ENCODE measurements around the gene MED25. TPM values are rescaled to one million over a fixed set of nuclear protein-coding genes. Genes with fewer than 3 reads are reported as not detected.

MED25 gene
- 10 to 100 TPM; 16.9 to 19.0 TPM for total RNA-seq

DNA sequence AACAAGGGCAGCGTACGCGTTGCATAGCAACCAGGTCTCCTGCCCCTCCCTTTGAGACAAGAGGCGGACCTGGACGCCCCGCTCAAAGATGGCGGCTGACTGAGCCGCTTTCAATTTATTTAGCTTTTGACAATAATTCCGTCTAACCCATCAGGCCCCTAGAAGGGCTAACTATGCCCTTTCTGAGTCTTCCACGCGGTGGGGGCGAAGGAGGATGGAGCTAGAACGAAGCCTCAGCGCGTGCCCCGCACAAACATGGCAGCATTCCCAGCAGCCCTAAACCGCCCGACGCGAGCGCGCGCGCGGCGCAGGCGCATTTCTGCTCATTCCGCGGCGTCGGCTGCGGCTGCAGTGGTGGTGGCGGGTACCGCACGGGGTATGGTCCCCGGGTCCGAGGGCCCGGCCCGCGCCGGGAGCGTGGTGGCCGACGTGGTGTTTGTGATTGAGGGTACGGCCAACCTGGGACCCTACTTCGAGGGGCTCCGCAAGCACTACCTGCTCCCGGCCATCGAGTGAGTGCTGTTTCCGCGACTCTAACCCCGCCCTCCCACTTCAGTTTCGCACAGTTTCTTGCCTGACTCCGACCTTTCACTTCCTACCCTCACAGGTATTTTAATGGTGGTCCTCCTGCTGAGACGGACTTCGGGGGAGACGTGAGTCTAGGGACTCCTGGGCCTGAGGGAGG lies at the start of gene MED25:
MED25 (plus strand) TSS at position 326 of the 685 bp plus-strand sequence; CDS start at position 379, 53 bp downstream.

DNA sequence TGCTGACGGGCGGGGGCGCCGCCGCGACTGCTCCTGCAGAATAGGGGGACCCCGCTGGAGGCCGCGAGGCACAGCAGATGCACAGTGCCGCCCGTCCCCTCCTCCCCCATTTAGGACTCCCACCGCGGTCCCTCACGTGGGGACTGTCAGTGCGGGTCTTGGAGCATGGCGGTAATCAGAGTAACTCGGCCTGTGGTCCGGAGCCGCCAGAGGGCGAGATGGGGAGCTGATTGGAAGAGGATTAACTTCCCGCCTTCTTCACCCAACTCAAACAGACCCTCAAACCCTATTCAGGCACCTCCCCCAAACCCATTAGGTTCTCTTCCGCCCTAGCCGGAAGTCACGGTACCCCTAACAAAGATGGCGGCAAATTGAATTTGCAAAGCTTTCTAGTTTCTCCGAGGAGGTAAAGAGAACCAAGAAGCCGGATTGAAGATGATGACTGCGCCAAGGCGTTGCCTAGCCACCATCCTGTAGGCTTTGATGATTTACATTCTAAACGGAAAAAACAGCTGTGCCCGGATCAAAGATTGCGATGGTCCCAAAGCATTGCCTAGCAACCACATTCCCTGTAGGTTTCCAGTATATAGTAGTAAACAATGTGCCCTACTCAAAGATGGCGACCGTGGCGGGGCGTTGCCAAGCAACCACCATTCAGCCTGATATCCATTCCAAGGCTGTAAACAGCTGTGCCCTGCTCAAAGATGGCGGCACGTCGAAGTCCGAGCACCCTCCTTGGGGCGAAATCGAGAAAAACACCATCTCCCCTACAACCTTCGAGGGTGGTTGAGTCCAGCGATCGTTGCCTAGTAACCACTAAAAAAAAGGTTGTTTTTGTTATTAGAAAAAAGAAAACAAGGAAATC lies 4.9 kb upstream of the MED25 start, which contains the start of gene FUZ:
FUZ (minus strand) TSS at position 296 of the 865 bp plus-strand sequence; CDS start at position 110, 186 bp downstream.

GRCh38 chr19:49850487-49851342 lies 32.6 kb downstream of the MED25 start, which contains the start of gene PTOV1:
Gene PTOV1 (plus strand): TSS chr19:49851159.

GRCh38 chr19:49866933-49867782 lies 49.1 kb downstream of the MED25 start, which contains the start of gene PNKP:
Gene PNKP (minus strand): TSS chr19:49867576. CDS start chr19:49867204, 372 bp downstream.

GRCh38 chr19:49877020-49877878 lies 59.2 kb downstream of the MED25 start, which contains the start of the genes AKT1S1 and TBC1D17:
Gene AKT1S1 (minus strand): TSS chr19:49877355. CDS start chr19:49873295, 4,060 bp downstream.
Gene TBC1D17 (plus strand): TSS chr19:49877702. CDS start chr19:49877724, 22 bp downstream.

Small RNA genes lying within 50 kb of the gene (small RNA-seq; reads per million reads assigned to genes)
- gene MIR4749, result 0 reads per million in 2 donors
- gene MIR6799, result 0 to 0.17 reads per million in 2 donors

Other genes starting within 250 kb of the MED25 start
- 100 to 1,000 TPM in 1 of 2 donors, 10 to 100 TPM in 1; 65.4 to 120 TPM for gene NOSIP, start 237.7 kb upstream of the MED25 start, total RNA-seq
- under 1 TPM; 0.34 to 1.00 TPM for gene PRRG2, start 237.0 kb upstream of the MED25 start, total RNA-seq
- 1 to 10 TPM; 3.4 to 4.7 TPM for gene PRR12, start 227.1 kb upstream of the MED25 start, total RNA-seq
- 10 to 100 TPM; 11.0 to 11.3 TPM for gene RRAS, start 178.1 kb upstream of the MED25 start, total RNA-seq
- 10 to 100 TPM; 18.6 to 19.3 TPM for gene SCAF1, start 176.1 kb upstream of the MED25 start, total RNA-seq
- 10 to 100 TPM; 24.8 to 55.6 TPM for gene IRF3, start 152.4 kb upstream of the MED25 start, total RNA-seq
- 10 to 100 TPM in 1 of 2 donors, 1 to 10 TPM in 1; 3.1 to 14.0 TPM for gene BCL2L12, start 152.4 kb upstream of the MED25 start, total RNA-seq
- 100 to 1,000 TPM; 195 to 414 TPM for gene PRMT1, start 141.0 kb upstream of the MED25 start, total RNA-seq
- gene ADM5, start 128.7 kb upstream of the MED25 start, total RNA-seq, result under 1 TPM; 0.34 to 1.00 TPM
- 1 to 10 TPM; 2.7 to 4.8 TPM for gene CPT1C, start 127.2 kb upstream of the MED25 start, total RNA-seq
- gene TSKS, start 55.0 kb upstream of the MED25 start, total RNA-seq, result not detected
- gene AP2A1, start 51.3 kb upstream of the MED25 start, total RNA-seq, result 10 to 100 TPM; 65.7 to 71.6 TPM
- 10 to 100 TPM; 21.7 to 28.3 TPM for gene FUZ, start 5.0 kb upstream of the MED25 start, total RNA-seq
- gene PTOV1, start 32.9 kb downstream of the MED25 start, total RNA-seq, result 10 to 100 TPM; 37.3 to 44.0 TPM
- gene PNKP, start 49.3 kb downstream of the MED25 start, total RNA-seq, result 10 to 100 TPM; 44.3 to 45.1 TPM
- 1 to 10 TPM; 8.3 to 10.0 TPM for gene AKT1S1, start 59.1 kb downstream of the MED25 start, total RNA-seq
- gene TBC1D17, start 59.4 kb downstream of the MED25 start, total RNA-seq, result 10 to 100 TPM; 11.0 to 18.6 TPM
- gene IL4I1, start 78.6 kb downstream of the MED25 start, total RNA-seq, result under 1 TPM; under 0.01 to 1.00 TPM
- gene ATF5, start 110.9 kb downstream of the MED25 start, total RNA-seq, result 1 to 10 TPM; 6.7 to 8.6 TPM
- gene NUP62, start 111.2 kb downstream of the MED25 start, total RNA-seq, result 10 to 100 TPM; 37.5 to 65.3 TPM
- not detected for gene SIGLEC11, start 142.9 kb downstream of the MED25 start, total RNA-seq
- gene VRK3, start 207.1 kb downstream of the MED25 start, total RNA-seq, result 10 to 100 TPM; 29.3 to 37.5 TPM
- 1 to 10 TPM; 5.5 to 8.7 TPM for gene ZNF473, start 207.7 kb downstream of the MED25 start, total RNA-seq